ENCODE measurements around the gene IL22. TPM values are rescaled to one million over a fixed set of nuclear protein-coding genes. Genes with fewer than 3 reads are reported as not detected.
A peak's percentile ranks its signal among the peaks of the same experiment; 100 is the strongest.

Gene IL22
- total RNA-seq, 1 donor from 2014 or later: not detected

DNA sequence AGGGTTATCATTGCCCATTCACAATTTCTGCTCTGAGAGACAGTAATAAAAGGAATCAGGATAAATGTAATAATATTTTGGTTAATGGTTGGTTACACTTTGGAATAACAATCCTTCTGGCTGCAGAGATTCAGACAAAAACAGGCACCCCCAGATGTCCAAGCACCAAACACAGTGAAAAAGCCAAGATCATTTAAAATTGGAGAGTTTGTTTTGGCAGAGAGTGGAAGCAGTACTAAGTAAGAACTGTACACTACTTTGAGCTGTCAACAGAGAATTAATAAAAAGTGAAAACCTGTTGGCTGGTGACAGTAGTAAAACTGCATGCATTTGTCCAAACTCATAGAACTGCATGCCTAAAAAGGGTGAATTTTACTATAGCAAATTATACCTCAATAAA, 15.6 kb upstream of the IL22 start:
- DNase-seq (no peak), ATAC-seq (ENCODE audit: poor library complexity) (no peak)
- intact Hi-C loops (cut with DNase I): no loop called here

GRCh38 chr12:68267892-68268396, 14.5 kb upstream of the IL22 start:
- intact Hi-C loops (cut with DNase I): no loop called here
- ATAC-seq (ENCODE audit: poor library complexity) (no peak), DNase-seq (no peak)

DNA sequence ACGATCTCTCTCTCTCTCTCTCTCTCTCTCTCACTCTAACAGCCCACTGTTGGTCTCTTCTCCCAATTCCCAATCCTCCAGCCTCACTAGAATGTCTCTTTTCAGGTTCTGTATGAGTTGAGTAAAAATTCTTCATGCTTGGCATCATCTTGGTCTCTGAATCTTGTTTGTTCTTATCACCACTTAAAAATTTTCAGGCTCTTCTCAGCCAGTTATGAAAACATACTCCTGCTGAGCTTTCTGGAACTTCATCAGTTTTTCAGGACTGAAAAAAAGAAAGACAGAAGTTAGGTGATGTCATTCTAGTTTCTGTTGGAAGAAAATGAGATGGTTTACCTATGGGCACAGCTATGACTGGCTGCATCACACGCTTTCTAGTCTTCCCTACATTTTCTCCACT, 11.5 kb upstream of the IL22 start:
- ATAC-seq (ENCODE audit: poor library complexity): no peak
- no peak for DNase-seq
- intact Hi-C loops (cut with DNase I): no loop called here

- DNase-seq (no peak), ATAC-seq (ENCODE audit: poor library complexity) (no peak)
- intact Hi-C loops (cut with DNase I): no loop called here
Measured at GRCh38 chr12:68264158-68264855, 10.9 kb upstream of the IL22 start.

GRCh38 chr12:68263366-68263765, 10.0 kb upstream of the IL22 start:
- no peak for ATAC-seq (ENCODE audit: poor library complexity)
- DNase-seq: no peak
- intact Hi-C loops (cut with DNase I): no loop called here

DNA sequence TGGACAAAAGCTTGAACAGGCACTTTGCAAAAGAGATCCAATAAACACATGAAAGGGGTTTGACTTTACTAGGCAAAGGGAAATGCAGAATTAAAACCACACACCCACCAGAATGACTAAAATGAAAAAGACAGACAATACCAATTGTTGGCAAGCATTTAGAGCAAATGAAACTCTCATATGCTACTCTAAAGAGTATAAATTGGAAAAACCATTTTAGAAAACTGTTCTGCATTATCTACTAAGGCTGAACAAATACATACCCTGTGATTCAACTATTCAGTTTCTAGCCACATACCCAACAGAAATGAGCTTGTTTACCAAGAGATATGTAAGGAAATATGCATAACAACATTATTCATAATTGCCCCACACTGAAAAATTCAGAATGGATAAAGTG, 8.5 kb upstream of the IL22 start:
- ATAC-seq (ENCODE audit: poor library complexity): no peak
- intact Hi-C loops (cut with DNase I): no loop called here

DNA sequence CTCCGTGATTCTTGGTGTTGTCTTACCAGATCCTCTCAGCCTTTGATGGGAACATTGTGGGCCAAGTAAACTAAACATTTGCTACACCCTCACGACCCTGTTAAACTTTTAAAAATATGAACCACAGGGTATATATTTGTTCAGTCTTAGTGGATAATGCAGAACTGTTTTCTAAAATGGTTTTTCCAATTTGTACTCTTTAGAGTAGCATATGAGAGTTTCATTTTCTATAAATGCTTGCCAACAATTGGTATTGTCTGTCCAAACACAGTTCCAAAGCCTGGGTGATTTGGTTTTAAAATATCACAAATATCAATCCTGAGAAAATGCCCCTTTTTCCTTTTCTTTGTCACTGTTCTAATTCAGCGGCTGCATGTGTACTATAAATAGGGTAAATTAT, 6.7 kb upstream of the IL22 start:
- ATAC-seq (ENCODE audit: poor library complexity) (no peak), DNase-seq (no peak)
- intact Hi-C loops (cut with DNase I): no loop called here

More for the DNA sequence above, 8.5 kb upstream of the IL22 start:
- DNase-seq: no peak

GRCh38 chr12:68259318-68259940, 6.0 kb upstream of the IL22 start:
- ATAC-seq (ENCODE audit: poor library complexity) (no peak), DNase-seq (no peak)
- intact Hi-C loops (cut with DNase I): no loop called here

DNA sequence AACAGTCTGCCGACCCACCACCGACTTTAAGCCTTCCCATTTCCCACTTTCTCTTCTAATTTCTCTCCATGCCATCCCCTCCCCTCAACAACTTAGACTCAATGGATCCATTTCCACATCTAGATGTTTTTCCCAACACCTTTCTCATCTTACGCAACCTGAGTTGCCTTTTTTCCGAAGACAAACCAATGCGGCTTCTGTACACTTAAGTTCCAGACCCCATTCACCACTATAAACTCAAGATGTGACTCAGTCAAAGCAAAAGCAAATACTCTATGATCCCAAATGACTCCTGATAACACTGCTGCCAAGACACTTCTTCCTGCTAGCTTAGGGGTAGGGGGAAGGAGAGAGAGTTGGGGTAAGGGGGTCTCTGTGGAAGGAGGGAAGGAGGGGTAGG, 1.3 kb downstream of the IL22 start:
- no peak for DNase-seq
- no peak for ATAC-seq (ENCODE audit: poor library complexity)
- intact Hi-C loops (cut with DNase I): no loop called here

GRCh38 chr12:68250454-68250853, 3.0 kb downstream of the IL22 start:
- ATAC-seq (ENCODE audit: poor library complexity): no peak

GRCh38 chr12:68247785-68248184, 5.6 kb downstream of the IL22 start:
- ATAC-seq (ENCODE audit: poor library complexity): no peak
- no peak for DNase-seq
- intact Hi-C loops (cut with DNase I): no loop called here

More at GRCh38 chr12:68250454-68250853, 3.0 kb downstream of the IL22 start:
- no peak for DNase-seq
- intact Hi-C loops (cut with DNase I): no loop called here

- intact Hi-C loops (cut with DNase I): no loop called here
- ATAC-seq (ENCODE audit: poor library complexity) (no peak), DNase-seq (no peak)
Measured at GRCh38 chr12:68246350-68246749, 7.1 kb downstream of the IL22 start.

GRCh38 chr12:68245180-68246021, 8.0 kb downstream of the IL22 start:
- intact Hi-C loops (cut with DNase I): no loop called here
- ATAC-seq (ENCODE audit: poor library complexity) (peak; percentile 65), DNase-seq (peak; percentile 36)

GRCh38 chr12:68242777-68243176, 10.6 kb downstream of the IL22 start:
- intact Hi-C loops (cut with DNase I): no loop called here
- ATAC-seq (ENCODE audit: poor library complexity) (no peak), DNase-seq (no peak)

DNA sequence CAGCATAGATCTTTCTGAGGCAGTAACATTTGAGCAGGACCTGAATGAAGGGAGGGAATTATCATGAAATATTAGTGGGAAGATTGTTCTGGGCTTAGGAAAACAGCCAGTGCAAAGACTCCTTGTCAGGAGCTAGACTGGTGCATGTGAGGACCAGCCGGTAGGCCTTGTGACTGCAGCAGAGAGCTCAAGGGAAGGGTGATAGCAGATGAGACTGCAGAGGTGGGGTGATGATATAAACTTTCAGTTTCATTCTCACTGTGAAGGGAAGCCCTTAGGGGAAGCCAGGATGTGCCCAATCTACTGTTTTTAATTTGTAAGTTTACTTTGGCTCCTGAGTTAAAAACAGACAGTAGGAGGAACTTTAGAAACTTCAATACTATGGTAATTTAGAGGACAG, 12.4 kb downstream of the IL22 start:
- ATAC-seq (ENCODE audit: poor library complexity) (peak; percentile 54), DNase-seq (no peak)
- intact Hi-C loops (cut with DNase I): no loop called here

DNA sequence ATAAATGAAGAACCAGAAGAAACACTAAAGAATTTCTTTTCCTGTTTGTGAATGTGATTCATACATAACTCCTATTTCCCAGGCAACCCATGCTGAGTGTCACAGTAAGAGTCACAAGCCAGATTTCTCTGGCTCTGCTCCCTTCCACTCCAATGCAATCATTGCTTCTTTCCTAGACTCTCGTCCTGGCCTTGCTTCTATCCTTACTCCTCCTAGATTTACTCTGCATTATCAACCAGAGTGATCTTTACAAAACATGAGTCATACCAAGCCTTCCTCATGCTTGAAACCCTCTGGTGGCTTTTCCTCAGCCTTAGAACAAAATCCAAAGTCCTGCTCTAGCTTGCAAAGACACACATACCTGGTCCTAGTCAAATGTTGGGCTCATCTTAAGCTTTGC, 13.3 kb downstream of the IL22 start:
- DNase-seq (no peak), ATAC-seq (ENCODE audit: poor library complexity) (no peak)
- intact Hi-C loops (cut with DNase I): no loop called here

- no peak for DNase-seq
- ATAC-seq (ENCODE audit: poor library complexity): no peak
- intact Hi-C loops (cut with DNase I): loop anchor here (5.0 kb wide), 1 partner anchor 78 kb away; no protein-coding TSS in a partner anchor
Measured at GRCh38 chr12:68239309-68239982, 14.0 kb downstream of the IL22 start.

DNA sequence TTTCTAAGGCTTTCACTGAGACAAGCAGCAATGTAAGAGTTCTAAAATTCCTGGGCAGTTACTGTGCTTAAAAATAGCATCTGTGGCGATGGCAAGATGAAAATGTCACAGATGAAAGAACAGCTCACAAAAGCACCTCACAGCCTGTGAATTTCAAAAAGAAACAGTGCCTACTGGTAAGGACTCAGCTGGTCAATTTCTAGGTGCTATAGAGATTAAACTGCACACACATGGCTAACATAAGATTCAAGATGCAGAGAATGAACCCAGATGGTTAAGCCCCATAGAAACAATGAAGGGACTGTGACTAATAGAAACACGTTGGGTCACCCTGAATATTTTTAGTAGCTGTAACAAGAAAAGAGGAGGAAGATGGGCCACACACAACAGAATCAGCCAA, 15.8 kb downstream of the IL22 start:
- ATAC-seq (ENCODE audit: poor library complexity): peak; percentile 51
- no peak for DNase-seq
- intact Hi-C loops (cut with DNase I): loop anchor here (5.0 kb wide), 1 partner anchor 80 kb away; no protein-coding TSS in a partner anchor

- intact Hi-C loops (cut with DNase I): loop anchor here (5.0 kb wide), 1 partner anchor 80 kb away; no protein-coding TSS in a partner anchor
- DNase-seq (no peak), ATAC-seq (ENCODE audit: poor library complexity) (no peak)
Measured at GRCh38 chr12:68237078-68237477, 16.3 kb downstream of the IL22 start.
